MM.1S (cell line): ENCODE measurements around the gene NSL1.

Source experiments
- EZH2 ChIP-seq: fragments of 300-600 bp; sonication (generic); optimal IDR thresholded peaks from 2 replicates; pipeline ENCODE3; 2017; ENCODE audit warnings: low read depth, mild to moderate bottlenecking, antibody characterized with exemption, low read length, mixed read lengths
- TF ChIP-seq, protein P1 (sequence below): fragments of 300-600 bp; sonication (generic); IDR thresholded peaks from 2 replicates; pipeline ENCODE4 v1.5.1; 2016; ENCODE audit warnings: antibody characterized with exemption, low read length, mixed read lengths

DNA sequence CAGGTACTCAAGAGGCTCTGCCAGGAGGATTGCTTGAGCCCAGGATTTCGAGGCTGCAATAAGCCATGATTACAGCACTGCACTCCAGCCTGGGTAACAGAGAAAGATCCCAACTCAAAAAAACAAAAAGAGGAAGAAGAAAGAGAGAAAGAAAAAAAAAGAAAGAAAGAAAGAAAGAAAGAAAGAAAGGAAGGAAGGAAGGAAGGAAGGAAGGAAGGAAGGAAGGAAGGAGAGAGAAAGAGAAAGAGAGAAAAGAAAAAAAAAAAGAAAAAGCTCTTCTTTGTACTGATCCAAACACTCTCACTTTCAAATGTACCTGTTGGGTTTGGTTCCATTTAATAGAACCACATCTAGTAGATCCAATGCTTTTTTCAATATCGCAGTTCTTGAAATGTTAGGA, 103.8 kb downstream of the NSL1 start:
- TF ChIP-seq, protein P1, sequence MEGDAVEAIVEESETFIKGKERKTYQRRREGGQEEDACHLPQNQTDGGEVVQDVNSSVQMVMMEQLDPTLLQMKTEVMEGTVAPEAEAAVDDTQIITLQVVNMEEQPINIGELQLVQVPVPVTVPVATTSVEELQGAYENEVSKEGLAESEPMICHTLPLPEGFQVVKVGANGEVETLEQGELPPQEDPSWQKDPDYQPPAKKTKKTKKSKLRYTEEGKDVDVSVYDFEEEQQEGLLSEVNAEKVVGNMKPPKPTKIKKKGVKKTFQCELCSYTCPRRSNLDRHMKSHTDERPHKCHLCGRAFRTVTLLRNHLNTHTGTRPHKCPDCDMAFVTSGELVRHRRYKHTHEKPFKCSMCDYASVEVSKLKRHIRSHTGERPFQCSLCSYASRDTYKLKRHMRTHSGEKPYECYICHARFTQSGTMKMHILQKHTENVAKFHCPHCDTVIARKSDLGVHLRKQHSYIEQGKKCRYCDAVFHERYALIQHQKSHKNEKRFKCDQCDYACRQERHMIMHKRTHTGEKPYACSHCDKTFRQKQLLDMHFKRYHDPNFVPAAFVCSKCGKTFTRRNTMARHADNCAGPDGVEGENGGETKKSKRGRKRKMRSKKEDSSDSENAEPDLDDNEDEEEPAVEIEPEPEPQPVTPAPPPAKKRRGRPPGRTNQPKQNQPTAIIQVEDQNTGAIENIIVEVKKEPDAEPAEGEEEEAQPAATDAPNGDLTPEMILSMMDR = no peak
- no peak for TF ChIP-seq EZH2
